Activated T-helper 2 cell treated with anti-CD3 and anti-CD28 coated beads, Interferon-gamma antibody, Interleukin-2, Interleukin-4, amounts not matched to agents 10 μg/mL and 5 μg/mL and 100 μg/mL, durations not matched to agents 14 hours and 24 hours and 36 hours (primary cell): ENCODE results near the gene PNMA8A. TPM values are rescaled to one million over a fixed set of nuclear protein-coding genes. Genes with fewer than 3 reads are reported as not detected.
A peak's percentile ranks its signal among the peaks of the same experiment; 100 is the strongest.
"Not testable (repeated sequence)": the region's sequence is repeated elsewhere in the genome, so short reads cannot be mapped to it uniquely, and the experiment has no call there.

ENCODE experiments used
- DNase-seq: peaks from one replicate; pipeline ENCODE4 v3.0.0; 2021; ENCODE audit warnings: low spot score
- H3K27ac Mint-ChIP-seq: one replicate; pipeline ENCODE4 v1.8.0; 2021; ENCODE audit warnings: mixed read lengths
- H3K27me3 Mint-ChIP-seq: one replicate; pipeline ENCODE4 v1.8.0; 2021; ENCODE audit warnings: low read depth, mixed read lengths
- H3K36me3 Mint-ChIP-seq: one replicate; pipeline ENCODE4 v1.8.0; 2021; ENCODE audit warnings: low read depth, mixed read lengths
- H3K4me1 Mint-ChIP-seq: one replicate; pipeline ENCODE4 v1.8.0; 2021; ENCODE audit warnings: low read depth, mixed read lengths
- H3K4me3 Mint-ChIP-seq: one replicate; pipeline ENCODE4 v1.8.0; 2021; ENCODE audit warnings: low read depth, mild to moderate bottlenecking, moderate library complexity, mixed read lengths
- H3K9me3 Mint-ChIP-seq: one replicate; pipeline ENCODE4 v1.8.0; 2021; ENCODE audit warnings: mixed read lengths
- intact Hi-C: fragments of 100-400 bp; cut with micrococcal nuclease; formaldehyde crosslinking; loops from one replicate; pipeline ENCODE4 v1.15.1; 2023
- total RNA-seq: library from RNA; stranded (reverse); gene quantifications from 2 replicates; pipeline ENCODE4 v1.2.3, GENCODE V29; 2022

PNMA8A gene
- total RNA-seq, 1 donor from 2014 or later = not detected

DNA sequence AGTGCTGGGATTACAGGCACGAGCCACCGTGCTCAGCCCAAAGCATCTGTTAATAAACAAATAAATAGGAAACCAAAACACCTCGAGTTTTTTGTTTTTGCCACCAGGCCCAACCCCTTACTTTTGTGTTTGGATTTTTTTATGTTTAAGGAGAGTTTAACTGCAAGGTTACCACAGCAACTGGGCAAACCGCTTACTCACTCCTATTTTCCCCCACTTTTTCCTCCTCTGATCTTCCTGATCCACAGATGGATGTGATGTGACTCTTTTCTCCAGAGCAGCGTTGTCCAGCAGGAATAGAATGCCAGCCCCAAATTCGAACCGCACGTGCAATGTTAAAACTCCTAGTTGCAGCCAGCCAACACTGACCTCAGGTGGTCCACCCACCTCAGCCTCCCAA is 26.4 kb upstream of the PNMA8A start:
- Mint-ChIP-seq H3K36me3 (no peaks in the 10 kb centered on the region), H3K9me3 (no peaks in the 10 kb centered on the region), H3K4me3 (no peak overlapping the region), H3K27me3 (peaks cover 52% of the 10 kb centered on the region), H3K27ac (no peak overlapping the region), H3K4me1 (peaks cover 2% of the 10 kb centered on the region)
- intact Hi-C loops = no loop called here
- DNase-seq = no peak

DNA sequence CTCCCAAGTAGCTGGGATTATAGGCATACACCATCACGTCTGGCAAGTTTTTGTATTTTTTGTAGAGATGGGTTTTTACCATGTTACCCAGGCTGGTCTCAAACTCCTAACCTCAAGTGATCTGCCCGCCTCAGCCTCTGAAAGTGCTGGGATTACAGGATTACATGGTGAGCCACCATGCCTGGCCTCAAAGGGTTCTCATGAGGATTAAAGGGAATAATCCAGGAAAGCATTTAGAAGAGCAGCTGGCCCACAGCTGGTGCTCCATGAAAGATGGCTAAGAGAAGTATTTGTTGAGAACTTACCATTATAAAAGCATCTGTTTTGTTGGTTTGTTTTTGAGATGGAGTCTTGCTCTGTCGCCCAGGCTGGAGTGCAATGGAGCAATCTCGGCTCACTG is 25.5 kb upstream of the PNMA8A start:
- H3K4me3 Mint-ChIP-seq, DNase-seq, H3K36me3 Mint-ChIP-seq, H3K4me1 Mint-ChIP-seq, H3K9me3 Mint-ChIP-seq, H3K27ac Mint-ChIP-seq, intact Hi-C loops: not testable (repeated sequence)
- peaks cover 54% of the 10 kb centered on the region for H3K27me3 Mint-ChIP-seq

DNA sequence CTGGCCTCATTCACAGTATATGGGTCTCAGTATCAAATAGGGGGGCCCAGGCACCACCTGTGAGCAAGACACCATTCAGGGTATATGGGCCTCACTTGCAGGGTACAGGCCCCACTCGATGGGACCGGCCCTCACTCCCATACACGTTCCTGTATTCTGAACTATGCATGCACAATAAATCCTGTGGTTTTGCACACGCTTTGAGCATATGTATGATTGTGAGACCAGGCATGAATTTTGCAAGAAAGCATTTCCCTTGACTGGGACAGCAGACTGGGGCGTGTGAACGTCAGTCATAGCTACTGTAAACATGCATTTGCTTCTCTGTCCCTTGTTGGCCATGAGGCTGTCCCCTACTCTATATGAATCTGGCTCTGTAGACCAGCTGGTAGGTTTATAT is 24.9 kb upstream of the PNMA8A start:
- peaks cover 60% of the 10 kb centered on the region for H3K27me3 Mint-ChIP-seq
- no peak overlapping the region for H3K27ac Mint-ChIP-seq
- intact Hi-C loops = no loop called here
- H3K9me3 Mint-ChIP-seq = no peaks in the 10 kb centered on the region
- peaks cover 2% of the 10 kb centered on the region for H3K4me1 Mint-ChIP-seq
- H3K4me3 Mint-ChIP-seq = no peak overlapping the region
- H3K36me3 Mint-ChIP-seq = no peaks in the 10 kb centered on the region
- DNase-seq = no peak

DNA sequence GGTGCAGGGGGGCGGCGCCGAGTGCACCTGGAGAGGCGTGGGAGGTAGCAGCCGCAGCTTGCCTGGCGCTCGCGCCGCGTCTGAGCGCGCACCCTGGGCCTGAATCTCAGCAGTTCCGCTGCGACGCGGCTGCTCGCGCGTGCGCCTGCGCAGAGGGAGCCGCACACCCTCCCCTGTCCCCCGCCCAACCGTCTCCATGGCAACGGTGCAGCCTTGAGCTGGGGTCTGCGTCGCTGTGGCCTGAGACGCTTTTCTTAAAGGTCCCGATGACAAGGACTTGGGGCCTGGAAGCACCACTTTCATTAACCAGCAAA is 24.4 kb upstream of the PNMA8A start, which contains the start of gene PNMA8B:
PNMA8B (minus strand) TSS at position 82 of the 314 bp plus-strand sequence. CDS start 402 bp downstream, outside the sequence.
- Mint-ChIP-seq H3K36me3 (no peaks in the 10 kb centered on the region), H3K4me3 (peak within 1 kb of the TSS; percentile 33), H3K4me1 (peaks cover 3% of the 10 kb centered on the region), H3K27ac (no peak within 1 kb of the TSS), H3K27me3 (peaks cover 65% of the 10 kb centered on the region), H3K9me3 (no peaks in the 10 kb centered on the region)
- no peak for DNase-seq
- intact Hi-C loops = no loop called here

DNA sequence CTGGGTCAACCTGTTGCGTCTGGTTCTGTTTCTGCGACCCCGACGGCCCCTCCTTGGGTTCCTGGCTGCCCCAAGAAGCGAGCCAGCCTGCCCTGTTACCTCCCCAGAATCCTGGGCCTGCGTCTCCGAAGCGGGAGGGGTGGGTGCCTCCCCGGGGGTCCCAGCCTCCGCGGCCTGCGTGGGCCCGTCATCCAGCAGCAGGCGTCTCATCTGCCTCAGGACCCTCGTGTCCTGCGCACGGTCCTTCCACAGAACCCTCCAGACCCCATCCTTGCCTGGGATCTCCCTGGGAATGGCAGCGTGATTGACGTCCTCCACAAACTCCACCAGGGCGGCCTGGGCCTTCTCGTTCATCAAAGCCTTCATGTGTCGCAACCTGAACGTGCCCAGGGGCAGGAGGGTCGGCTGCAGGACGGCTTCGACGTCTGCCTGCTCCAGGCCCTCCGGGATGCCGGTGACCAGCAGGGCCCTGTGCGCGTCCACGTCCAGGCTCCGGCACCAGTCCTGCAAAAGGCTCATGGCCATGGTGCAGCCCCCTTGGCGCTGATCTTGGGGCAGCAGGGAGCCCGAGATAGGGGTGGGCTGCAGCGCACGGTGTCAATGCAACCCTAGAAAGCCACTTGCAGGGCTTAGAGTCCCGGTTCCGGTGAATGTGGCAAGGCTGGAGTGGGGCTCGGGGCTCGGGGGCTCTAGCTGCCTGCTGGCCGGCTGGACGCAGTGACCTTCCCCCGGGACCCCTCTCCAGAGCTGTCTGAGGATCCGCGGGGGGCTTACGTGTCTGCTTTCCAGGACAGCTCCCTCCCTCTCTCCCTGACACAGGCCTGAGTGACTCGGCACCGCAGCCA is 23.8 kb upstream of the PNMA8A start:
- H3K4me3 Mint-ChIP-seq = peak overlapping the region; percentile 33
- H3K36me3 Mint-ChIP-seq = no peaks in the 10 kb centered on the region

DNA sequence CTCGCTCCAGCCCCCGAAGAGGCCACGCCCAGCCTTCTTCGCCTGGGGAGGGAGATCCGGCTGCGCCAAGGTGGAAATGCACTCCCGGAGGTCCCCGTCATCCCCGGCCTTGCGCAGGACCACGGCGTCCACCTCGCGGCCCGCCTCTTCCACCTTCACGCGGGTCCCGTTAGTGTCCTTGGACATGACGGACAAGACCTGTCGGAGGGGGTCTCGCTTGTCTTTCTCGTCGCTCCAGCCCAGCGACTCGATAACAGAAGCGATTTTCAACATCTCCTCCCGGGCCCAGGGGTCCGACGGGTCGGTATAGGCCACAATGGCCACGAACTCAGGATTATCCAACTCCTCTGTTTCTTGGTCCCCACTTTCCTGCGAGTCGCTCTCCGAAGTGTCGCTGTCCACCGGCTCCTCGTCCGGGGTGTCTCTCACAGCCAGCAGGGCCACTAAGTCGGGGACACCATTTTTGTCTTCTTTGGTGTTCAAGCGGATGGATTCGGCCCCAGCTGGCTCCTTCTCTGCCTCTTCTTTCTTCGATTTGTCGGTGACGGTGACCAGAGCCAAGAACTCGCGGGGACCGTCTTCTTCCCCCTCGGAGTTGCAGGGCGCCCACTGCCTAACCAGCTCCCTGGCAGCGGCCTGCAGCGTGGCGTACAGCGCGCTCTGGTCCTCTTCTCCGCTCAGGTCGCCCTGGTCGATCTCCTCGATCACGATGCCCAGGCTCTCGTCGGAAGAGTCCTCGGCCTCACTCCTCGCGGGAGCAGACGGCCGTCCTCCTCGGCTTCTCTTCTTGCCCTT is 23.0 kb upstream of the PNMA8A start:
- Mint-ChIP-seq H3K36me3 (no peaks in the 10 kb centered on the region), H3K4me3 (peak overlapping the region; percentile 49), H3K27me3 (peaks cover 68% of the 10 kb centered on the region), H3K4me1 (peaks cover 4% of the 10 kb centered on the region), H3K9me3 (no peaks in the 10 kb centered on the region), H3K27ac (no peak overlapping the region)
- intact Hi-C loops = loop anchor here (5.0 kb wide), 1 partner anchor 417 kb away; no protein-coding TSS in a partner anchor
- DNase-seq = no peak

More for the DNA sequence above, 23.8 kb upstream of the PNMA8A start:
- peaks cover 68% of the 10 kb centered on the region for H3K27me3 Mint-ChIP-seq
- DNase-seq = no peak
- intact Hi-C loops = loop anchor here (5.0 kb wide), 1 partner anchor 418 kb away; no protein-coding TSS in a partner anchor
- peaks cover 4% of the 10 kb centered on the region for H3K4me1 Mint-ChIP-seq
- H3K9me3 Mint-ChIP-seq = no peaks in the 10 kb centered on the region
- no peak overlapping the region for H3K27ac Mint-ChIP-seq

DNA sequence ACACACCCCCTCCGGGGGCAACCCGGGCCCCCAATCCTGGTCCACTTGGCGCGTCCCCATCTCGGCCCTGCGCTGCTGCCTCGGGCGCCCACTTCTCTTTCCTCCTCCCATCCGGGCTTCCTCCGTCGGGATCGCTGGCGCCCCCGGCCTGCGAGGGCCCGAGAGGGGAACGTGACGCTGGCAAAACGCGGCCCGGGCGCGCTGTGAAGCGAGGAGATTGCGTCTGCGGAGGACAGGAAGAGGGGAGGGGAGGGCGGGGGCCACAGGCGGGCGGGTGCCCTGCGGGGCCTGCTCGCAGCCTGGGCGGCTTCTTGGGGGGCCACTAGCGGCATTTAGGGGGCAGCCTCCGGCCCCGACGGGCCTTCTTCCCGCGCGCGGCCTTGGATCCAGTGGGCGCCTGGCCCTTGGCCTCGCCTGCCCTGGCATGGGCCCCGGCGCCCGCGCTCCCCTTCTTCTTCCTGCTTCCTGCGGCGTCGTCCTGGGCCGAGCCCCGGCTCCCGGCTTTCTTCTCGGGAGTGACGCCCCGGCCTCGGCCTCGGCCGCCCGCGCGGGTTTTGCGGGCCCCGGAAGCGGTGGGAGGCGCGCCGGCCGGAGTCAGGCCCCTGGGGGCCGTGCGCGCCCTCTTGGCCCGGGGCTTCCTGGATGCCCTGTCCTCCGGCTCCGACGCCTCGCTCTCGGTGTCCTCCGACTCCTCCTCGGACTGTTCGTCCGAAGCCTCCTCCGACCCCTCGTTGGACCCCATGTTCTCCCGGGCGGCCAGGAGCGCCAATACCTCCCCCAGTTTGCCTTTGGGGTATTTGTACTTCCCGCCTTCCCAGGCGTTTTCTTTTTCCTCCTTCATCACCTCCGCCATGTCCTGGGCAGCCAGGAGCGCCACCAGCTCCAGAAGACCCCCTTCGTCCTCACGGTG is 22.1 kb upstream of the PNMA8A start:
- H3K36me3 Mint-ChIP-seq = no peaks in the 10 kb centered on the region
- H3K27me3 Mint-ChIP-seq = peaks cover 74% of the 10 kb centered on the region
- no peaks in the 10 kb centered on the region for H3K9me3 Mint-ChIP-seq

DNA sequence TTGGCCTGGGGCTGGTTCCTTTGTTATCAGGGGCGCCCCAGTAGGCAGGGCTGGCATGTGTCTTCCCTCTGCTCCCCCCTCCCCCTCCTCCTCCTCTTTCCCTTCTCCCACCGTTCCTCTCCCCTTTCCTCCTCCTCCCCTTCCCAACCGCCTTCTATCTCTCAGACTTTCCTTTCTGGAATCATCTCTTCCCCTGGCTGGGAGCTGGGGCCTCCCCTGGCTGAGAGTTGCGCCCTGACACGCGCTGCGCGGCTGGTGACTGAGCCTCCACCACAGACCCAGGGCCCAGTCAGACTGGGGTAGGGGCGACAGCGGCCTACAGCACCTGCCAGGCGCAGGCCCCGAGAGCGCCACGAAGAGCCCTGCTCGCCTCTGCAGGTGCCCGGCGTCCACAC is 21.5 kb upstream of the PNMA8A start:
- no peak for DNase-seq
- H3K4me3 Mint-ChIP-seq = no peak overlapping the region
- no peak overlapping the region for H3K27ac Mint-ChIP-seq
- no peaks in the 10 kb centered on the region for H3K36me3 Mint-ChIP-seq
- H3K9me3 Mint-ChIP-seq = no peaks in the 10 kb centered on the region
- peaks cover 4% of the 10 kb centered on the region for H3K4me1 Mint-ChIP-seq
- peaks cover 74% of the 10 kb centered on the region for H3K27me3 Mint-ChIP-seq
- intact Hi-C loops = loop anchor here (5.0 kb wide), 1 partner anchor 416 kb away; no protein-coding TSS in a partner anchor

More for the DNA sequence above, 22.1 kb upstream of the PNMA8A start:
- H3K4me1 Mint-ChIP-seq = peaks cover 4% of the 10 kb centered on the region
- peak overlapping the region; percentile 49 for H3K4me3 Mint-ChIP-seq
- intact Hi-C loops = loop anchor here (5.0 kb wide), 1 partner anchor 416 kb away; no protein-coding TSS in a partner anchor
- no peak overlapping the region for H3K27ac Mint-ChIP-seq
- DNase-seq = no peak

DNA sequence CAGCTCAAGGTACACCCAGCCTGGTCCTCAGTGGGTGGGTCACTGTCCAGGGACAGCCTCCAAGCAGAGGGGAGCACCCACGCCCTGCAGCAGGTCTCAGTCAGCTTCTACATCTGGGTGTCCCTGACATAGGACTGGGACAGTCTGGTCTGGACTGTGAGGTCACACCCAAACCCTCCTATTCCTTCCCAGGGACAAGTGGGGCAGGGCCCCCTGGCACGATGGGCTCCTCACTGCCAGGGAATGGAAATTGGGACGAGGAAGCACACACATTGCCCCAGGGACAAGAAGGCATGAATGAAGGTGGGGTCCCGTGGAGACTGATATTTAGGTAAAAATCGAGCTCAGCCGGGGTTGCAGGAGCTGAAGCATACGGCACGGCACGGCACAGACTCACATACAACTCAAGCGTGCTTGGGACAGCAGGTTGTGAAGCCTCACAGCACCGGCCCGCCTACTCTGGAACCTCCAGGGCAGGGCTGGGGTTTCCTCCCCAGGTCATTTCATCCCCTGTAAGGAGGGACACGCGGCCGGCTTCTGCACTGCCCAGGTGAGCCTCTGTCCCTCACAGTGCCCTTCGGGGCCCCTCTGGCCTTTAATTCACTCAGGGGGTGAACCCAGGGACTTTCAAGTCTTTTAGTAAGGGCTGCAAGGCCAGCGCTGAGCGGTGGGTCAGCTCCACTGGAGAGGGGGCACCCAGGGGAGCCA is 20.8 kb upstream of the PNMA8A start:
- no peaks in the 10 kb centered on the region for H3K36me3 Mint-ChIP-seq
- intact Hi-C loops = loop anchor here (5.0 kb wide), 1 partner anchor 415 kb away; no protein-coding TSS in a partner anchor
- H3K27ac Mint-ChIP-seq = no peak overlapping the region
- peaks cover 76% of the 10 kb centered on the region for H3K27me3 Mint-ChIP-seq
- H3K4me3 Mint-ChIP-seq = no peak overlapping the region
- H3K4me1 Mint-ChIP-seq = peaks cover 4% of the 10 kb centered on the region
- no peak for DNase-seq
- no peaks in the 10 kb centered on the region for H3K9me3 Mint-ChIP-seq

DNA sequence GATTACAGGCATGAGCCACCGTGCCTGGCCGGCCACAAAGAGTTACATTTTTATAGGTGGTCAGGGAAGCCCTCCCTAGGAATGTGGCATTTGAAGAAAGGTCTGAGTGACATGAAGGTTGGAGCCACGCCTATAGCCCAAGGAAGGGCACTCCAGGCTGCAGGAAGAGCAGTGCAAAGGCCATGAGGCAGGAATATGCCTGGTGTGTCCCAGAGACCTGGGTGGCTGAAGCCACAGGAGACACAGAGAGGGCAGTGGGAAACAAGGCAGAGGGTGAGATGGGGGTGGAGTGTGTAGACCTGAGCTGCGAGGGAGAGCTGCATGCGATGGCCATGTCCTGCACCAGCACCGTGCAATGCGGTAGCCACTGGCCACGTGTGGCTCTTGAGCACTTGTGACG is 19.4 kb upstream of the PNMA8A start:
- Mint-ChIP-seq H3K27ac (no peak overlapping the region), H3K36me3 (no peaks in the 10 kb centered on the region), H3K27me3 (peaks cover 74% of the 10 kb centered on the region), H3K4me3 (no peak overlapping the region), H3K9me3 (no peaks in the 10 kb centered on the region), H3K4me1 (peaks cover 4% of the 10 kb centered on the region)
- intact Hi-C loops = loop anchor here (5.0 kb wide), 1 partner anchor 413 kb away; no protein-coding TSS in a partner anchor
- no peak for DNase-seq

DNA sequence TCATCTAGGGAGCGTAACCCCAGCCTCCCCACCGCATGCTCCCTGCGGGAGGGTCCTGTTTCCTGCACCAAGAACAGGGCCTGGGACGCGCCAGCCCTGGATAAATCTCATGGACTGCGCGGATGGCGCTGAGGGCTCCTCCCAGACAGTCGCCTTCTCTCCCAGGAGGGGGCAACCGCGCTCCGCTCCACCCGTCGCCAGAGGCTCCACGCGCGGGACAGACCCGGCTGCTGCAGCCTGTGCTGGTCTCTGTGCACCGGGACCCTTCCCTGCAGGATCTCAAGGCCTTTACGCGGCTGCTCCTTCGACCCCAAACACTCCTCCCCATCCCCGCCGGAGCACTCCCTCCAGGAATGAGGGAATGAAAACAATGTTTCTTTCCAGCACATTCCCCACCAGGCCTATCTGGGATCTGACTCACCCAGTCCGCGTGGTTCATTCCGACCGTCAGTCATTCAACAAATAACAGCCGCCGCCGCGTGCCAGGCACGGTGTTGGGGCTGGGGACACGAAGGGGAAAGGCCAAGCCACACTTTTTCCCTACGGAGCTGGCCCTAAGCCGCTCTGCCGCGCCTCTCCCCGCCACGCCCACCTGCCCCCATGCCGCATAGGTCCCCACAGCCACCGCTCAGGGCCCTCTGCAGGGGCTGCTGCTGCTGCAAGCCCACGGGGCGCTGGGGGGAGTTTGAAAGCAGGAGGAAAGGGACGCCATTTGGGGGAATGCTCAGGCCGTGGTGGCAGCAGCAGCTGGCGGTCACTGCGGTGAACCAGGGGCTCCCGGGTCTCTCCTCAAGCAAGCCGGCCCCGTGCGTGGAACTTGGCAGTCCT is 18.3 kb upstream of the PNMA8A start:
- H3K9me3 Mint-ChIP-seq = no peaks in the 10 kb centered on the region
- no peaks in the 10 kb centered on the region for H3K36me3 Mint-ChIP-seq
- peaks cover 4% of the 10 kb centered on the region for H3K4me1 Mint-ChIP-seq
- H3K27ac Mint-ChIP-seq = no peak overlapping the region
- H3K27me3 Mint-ChIP-seq = peaks cover 73% of the 10 kb centered on the region
- intact Hi-C loops = loop anchor here (5.0 kb wide), 1 partner anchor 412 kb away; no protein-coding TSS in a partner anchor
- DNase-seq = no peak
- H3K4me3 Mint-ChIP-seq = no peak overlapping the region
